Panc1 (cell line): ENCODE results near the gene MYH7. TPM values are rescaled to one million over a fixed set of nuclear protein-coding genes. Genes with fewer than 3 reads are reported as not detected.
"Not testable (repeated sequence)": the region's sequence is repeated elsewhere in the genome, so short reads cannot be mapped to it uniquely, and the experiment has no call there.

Experiments used
- ATAC-seq: fragments of 200-7000 bp; cut with Tn5 transposase; 2 replicates; pipeline ENCODE4 v1.9.1; 2020; ENCODE audit warnings: mild to moderate bottlenecking, moderate library complexity
- BruUV-seq: library from RNA; stranded (reverse); fragments of 400-500 nt; replicated peaks from 2 replicates; lab custom pipeline; 2021; lab: Mats Ljungman, UMichigan
- CTCF ChIA-PET: fragments of 300-600 bp; sonication (Branson Sonifier 250); formaldehyde crosslinking; loops from one replicate; lab custom pipeline; 2022; ENCODE audit warnings: antibody characterized with exemption; lab: Charles Lee
- POLR2A ChIA-PET: fragments of 300-600 bp; sonication (Branson Sonifier 250); formaldehyde crosslinking; loops from one replicate; lab custom pipeline; 2022; ENCODE audit warnings: antibody characterized with exemption; lab: Charles Lee
- DNase-seq: peaks from one replicate; pipeline ENCODE4 v3.0.0-alpha.2; 2010; ENCODE audit warnings: low read depth, low spot score
- H3K27ac ChIP-seq: 2 replicates; pipeline ENCODE4 v1.5.1; 2011; ENCODE audit warnings: mild to moderate bottlenecking, low read length, inconsistent platforms
- H3K27me3 ChIP-seq: fragments of 200-500 bp; sonication (Bioruptor generic); 2 replicates; pipeline ENCODE4 v1.6.0; 2014; ENCODE audit warnings: low read length, inconsistent platforms; ENCODE audit not compliant: control insufficient read depth, insufficient read depth
- H3K36me3 ChIP-seq: fragments of 200-500 bp; sonication (Bioruptor generic); 2 replicates; pipeline ENCODE4 v1.5.1; 2014; ENCODE audit warnings: inconsistent platforms, mild to moderate bottlenecking, low read length, moderate library complexity; ENCODE audit not compliant: control insufficient read depth, insufficient read depth
- H3K4me1 ChIP-seq: 2 replicates; pipeline ENCODE4 v1.5.1; 2011; ENCODE audit warnings: inconsistent platforms, mild to moderate bottlenecking, low read length, moderate library complexity; ENCODE audit not compliant: control insufficient read depth, insufficient read depth
- H3K4me3 ChIP-seq, 2 experiments: 2 replicates each; pipeline ENCODE4 v1.5.1; 2011 to 2012; ENCODE audit warnings: low read depth in 2 of 2, low read length in 2 of 2, mild to moderate bottlenecking in 2 of 2, inconsistent platforms in 1 of 2, moderate library complexity in 1 of 2
- H3K9me3 ChIP-seq: fragments of 200-500 bp; sonication (Bioruptor generic); 2 replicates; pipeline ENCODE4 v1.5.1; 2014; ENCODE audit warnings: low read depth, mild to moderate bottlenecking, inconsistent platforms, low read length, moderate library complexity; ENCODE audit not compliant: control insufficient read depth, insufficient read depth
- CTCF ChIP-seq: fragments of 450-650 bp; IDR thresholded peaks from 2 replicates; pipeline ENCODE4 v1.5.1; 2017; ENCODE audit warnings: mild to moderate bottlenecking
- POLR2AphosphoS5 ChIP-seq: IDR thresholded peaks from 2 replicates; pipeline ENCODE4 v1.6.1; 2012; ENCODE audit warnings: mild to moderate bottlenecking, low read depth, low read length, moderate library complexity
- REST ChIP-seq, 2 experiments: IDR thresholded peaks; 2 replicates each; pipeline ENCODE4 v1.6.1; 2011 to 2012; ENCODE audit warnings: low read depth in 2 of 2, control low read depth in 1 of 2, low read length in 1 of 2, mild to moderate bottlenecking in 1 of 2, moderate library complexity in 1 of 2; ENCODE audit not compliant: insufficient read depth in 1 of 2
- SIN3A ChIP-seq: IDR thresholded peaks from 2 replicates; pipeline ENCODE4 v1.6.1; 2012; ENCODE audit warnings: low read depth, mild to moderate bottlenecking, low read length, moderate library complexity, borderline replicate concordance; ENCODE audit not compliant: insufficient read depth
- TCF7L2 ChIP-seq: IDR thresholded peaks from 2 replicates; pipeline ENCODE4 v1.6.1; 2011; ENCODE audit warnings: mild to moderate bottlenecking, low read depth, low read length, inconsistent platforms
- in situ Hi-C: cut with HindIII; loops from 2 replicates; pipeline ENCODE4 v1.10.0; 2016; ENCODE audit warnings: low sequenced_read_pairs, low pct_unique_long_range_greater_than_20kb
- intact Hi-C: fragments of 100-400 bp; cut with micrococcal nuclease; formaldehyde crosslinking; loops from one replicate; pipeline ENCODE4 v1.10.0; 2022; ENCODE audit not compliant: unreplicated experiment
- total RNA-seq: library from RNA; stranded (reverse); gene quantifications from one replicate; pipeline ENCODE4 v1.2.1, GENCODE V29; 2021; ENCODE audit not compliant: unreplicated experiment

Gene MYH7
- total RNA-seq, 1 experiment from 2014 or later: not detected

- in situ Hi-C loops: no loop called here
- CTCF ChIA-PET: interaction anchor here (1.2 kb wide), 1 partner anchor 22 kb away, joined by 3 read pairs; no protein-coding TSS in a partner anchor
- Histone ChIP-seq H3K36me3 (no peaks in the 10 kb centered on the region), H3K4me3 (no peak overlapping the region), H3K9me3 (no peaks in the 10 kb centered on the region), H3K4me1 (no peaks in the 10 kb centered on the region), H3K27me3 (no peaks in the 10 kb centered on the region; the same call in 1 of the 2 replicates), H3K27ac (no peak overlapping the region)
- TF ChIP-seq POLR2AphosphoS5 (no peak), REST (IDR thresholded peaks at IDR 0.05; ENCODE audit: insufficient read depth in 1 of 2, low read depth in 2 of 2, low read length in 1 of 2) (no peak), CTCF (no peak), TCF7L2 (no peak)
- intact Hi-C loops: no loop called here
- no peak for ATAC-seq
- POLR2A ChIA-PET: no interaction called here
- DNase-seq: no peak
- BruUV-seq: no TSS peak
Measured at GRCh38 chr14:23402296-23403138, 32.9 kb downstream of the MYH7 start.

GRCh38 chr14:23401291-23401690, 34.2 kb downstream of the MYH7 start:
- ATAC-seq (no peak), DNase-seq (no peak)
- in situ Hi-C loops (no loop called here), intact Hi-C loops (no loop called here)
- no peaks in the 10 kb centered on the region for H3K9me3 ChIP-seq
- POLR2A ChIA-PET: no interaction called here
- H3K4me3 ChIP-seq: no peak overlapping the region
- no peaks in the 10 kb centered on the region for H3K36me3 ChIP-seq
- H3K27me3 ChIP-seq: no peaks in the 10 kb centered on the region; the same call in 1 of the 2 replicates
- no peak overlapping the region for H3K27ac ChIP-seq
- H3K4me1 ChIP-seq: no peaks in the 10 kb centered on the region
- no peak for TF ChIP-seq REST (IDR thresholded peaks at IDR 0.05; ENCODE audit: insufficient read depth in 1 of 2, low read depth in 2 of 2, low read length in 1 of 2)
- TF ChIP-seq POLR2AphosphoS5: no peak
- no peak for TF ChIP-seq CTCF
- no peak for TF ChIP-seq TCF7L2
- no peak for TF ChIP-seq SIN3A
- CTCF ChIA-PET: interaction anchor here (1.2 kb wide), 1 partner anchor 21 kb away, joined by 3 read pairs; no protein-coding TSS in a partner anchor
- no TSS peak for BruUV-seq

GRCh38 chr14:23400496-23401149, 34.8 kb downstream of the MYH7 start:
- H3K27me3 ChIP-seq, DNase-seq, H3K4me1 ChIP-seq, H3K9me3 ChIP-seq, H3K36me3 ChIP-seq, intact Hi-C loops, H3K4me3 ChIP-seq, H3K27ac ChIP-seq, ATAC-seq, in situ Hi-C loops, CTCF ChIA-PET, POLR2A ChIA-PET, BruUV-seq: not testable (repeated sequence)
